Measurements from ENCODE around the gene ACOX3. TPM values are rescaled to one million over a fixed set of nuclear protein-coding genes. Genes with fewer than 3 reads are reported as not detected.

Gene ACOX3
- total RNA-seq, 4 donors from 2014 or later = 19.0 to 32.9 (median 22.1) TPM

- no peaks in the 10 kb centered on the region for H3K36me3 ChIP-seq
- H3K9me3 ChIP-seq = no peaks in the 10 kb centered on the region
- peak overlapping the region in 1 of 4 donors; percentile 20 for H3K27ac ChIP-seq
- in situ Hi-C loops (cut with MboI; ENCODE audit: low sequenced_read_pairs in 4 of 4) (no loop called here), intact Hi-C loops (cut with DNase I; ENCODE audit: low total_unique reads) (no loop called here)
- TF ChIP-seq POLR2A (IDR thresholded peaks at IDR 0.05) = no peak
- TF ChIP-seq CTCF (IDR thresholded peaks at IDR 0.05 in 4 of 5, conservative IDR thresholded peaks at IDR 0.05 in 1 of 5) = no peak
- H3K27me3 ChIP-seq = no peaks in the 10 kb centered on the region
- ATAC-seq (no peak), DNase-seq (no peak)
- H3K4me3 ChIP-seq = no peak overlapping the region
- peaks cover 21 to 22% of the 10 kb centered on the region in 2 donors for H3K4me1 ChIP-seq
These were observed 104.7 kb downstream of the ACOX3 start for GRCh38 chr4:8335848-8336247.

GRCh38 chr4:8334786-8335460 lies 105.6 kb downstream of the ACOX3 start:
- no peak for TF ChIP-seq CTCF (IDR thresholded peaks at IDR 0.05 in 4 of 5, conservative IDR thresholded peaks at IDR 0.05 in 1 of 5)
- no peak for TF ChIP-seq POLR2A (IDR thresholded peaks at IDR 0.05)
- intact Hi-C loops (cut with DNase I; ENCODE audit: low total_unique reads) = loop anchor here (5.0 kb wide), 1 partner anchor 57 kb away; no protein-coding TSS in a partner anchor

GRCh38 chr4:8333726-8334460 lies 106.6 kb downstream of the ACOX3 start:
- peaks cover 23 to 25% of the 10 kb centered on the region in 2 donors for H3K4me1 ChIP-seq
- TF ChIP-seq POLR2A (IDR thresholded peaks at IDR 0.05) = no peak
- DNase-seq = no peak
- intact Hi-C loops (cut with DNase I; ENCODE audit: low total_unique reads) (loop anchor here (5.0 kb wide), 1 partner anchor 58 kb away; no protein-coding TSS in a partner anchor), in situ Hi-C loops (cut with MboI; ENCODE audit: low sequenced_read_pairs in 4 of 4) (no loop called here)
- H3K27ac ChIP-seq = no peak overlapping the region
- H3K27me3 ChIP-seq = no peaks in the 10 kb centered on the region
- no peaks in the 10 kb centered on the region for H3K36me3 ChIP-seq
- no peak overlapping the region for H3K4me3 ChIP-seq
- no peaks in the 10 kb centered on the region for H3K9me3 ChIP-seq
- ATAC-seq = no peak

More at GRCh38 chr4:8334786-8335460, 105.6 kb downstream of the ACOX3 start:
- Histone ChIP-seq H3K27me3 (no peaks in the 10 kb centered on the region), H3K27ac (no peak overlapping the region), H3K9me3 (no peaks in the 10 kb centered on the region), H3K4me3 (no peak overlapping the region), H3K4me1 (peaks cover 21 to 23% of the 10 kb centered on the region in 2 donors), H3K36me3 (no peaks in the 10 kb centered on the region)
- no peak for ATAC-seq
- DNase-seq = no peak
- in situ Hi-C loops (cut with MboI; ENCODE audit: low sequenced_read_pairs in 4 of 4) = no loop called here

GRCh38 chr4:8332891-8333331 lies 107.6 kb downstream of the ACOX3 start:
- ATAC-seq (no peak), DNase-seq (peak in 1 of 2 donors; percentile 9)
- Histone ChIP-seq H3K9me3 (no peaks in the 10 kb centered on the region), H3K27me3 (no peaks in the 10 kb centered on the region), H3K36me3 (no peaks in the 10 kb centered on the region), H3K4me1 (peaks cover 23 to 25% of the 10 kb centered on the region in 2 donors), H3K27ac (no peak overlapping the region), H3K4me3 (no peak overlapping the region)
- TF ChIP-seq POLR2A (IDR thresholded peaks at IDR 0.05) = no peak
- TF ChIP-seq CTCF (IDR thresholded peaks at IDR 0.05 in 4 of 5, conservative IDR thresholded peaks at IDR 0.05 in 1 of 5) = no peak
- intact Hi-C loops (cut with DNase I; ENCODE audit: low total_unique reads) (loop anchor here (5.0 kb wide), 1 partner anchor 59 kb away; no protein-coding TSS in a partner anchor), in situ Hi-C loops (cut with MboI; ENCODE audit: low sequenced_read_pairs in 4 of 4) (no loop called here)
